Activated CD8-positive, alpha-beta memory T cell treated with anti-CD3 and anti-CD28 coated beads, Interleukin-2, amount 50 U/mL, for 1 hour (primary cell): ENCODE measurements around the gene PTPN18.
"Not testable (repeated sequence)": the region's sequence is repeated elsewhere in the genome, so short reads cannot be mapped to it uniquely, and the experiment has no call there.

Experiments used
- DNase-seq: peaks from one replicate; pipeline ENCODE4 v3.0.0-alpha.2; 2020; ENCODE audit errors: extremely low read depth

Gene PTPN18

GRCh38 chr2:130381145-130381544, 25.3 kb downstream of the PTPN18 start:
- DNase-seq, result no peak

DNA sequence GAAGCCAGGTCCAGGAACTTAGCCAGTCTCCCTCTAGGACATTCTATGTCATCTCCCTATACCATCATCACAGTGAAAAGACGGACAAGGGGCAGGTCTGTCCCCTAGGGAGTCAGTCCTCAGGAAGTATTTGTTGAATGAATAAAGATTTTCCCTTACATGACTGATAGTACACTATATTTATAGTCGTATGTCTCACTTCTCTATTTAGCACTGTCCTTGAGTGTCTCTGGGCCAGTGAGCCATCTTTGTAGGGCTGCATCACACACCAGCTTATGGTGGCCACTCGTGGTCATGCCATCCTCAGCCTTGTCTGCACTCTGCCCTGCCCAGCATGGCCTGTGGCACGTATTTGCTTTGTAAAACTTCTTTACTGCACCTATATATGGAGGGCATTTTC, 25.8 kb downstream of the PTPN18 start:
- DNase-seq, result no peak

GRCh38 chr2:130382313-130382917, 26.6 kb downstream of the PTPN18 start:
- DNase-seq, result no peak

- DNase-seq, result no peak
These were observed 29.9 kb downstream of the PTPN18 start for GRCh38 chr2:130385709-130386108.

GRCh38 chr2:130387071-130387400, 31.2 kb downstream of the PTPN18 start:
- DNase-seq, result no peak

GRCh38 chr2:130387804-130388203, 31.9 kb downstream of the PTPN18 start:
- no peak for DNase-seq

DNA sequence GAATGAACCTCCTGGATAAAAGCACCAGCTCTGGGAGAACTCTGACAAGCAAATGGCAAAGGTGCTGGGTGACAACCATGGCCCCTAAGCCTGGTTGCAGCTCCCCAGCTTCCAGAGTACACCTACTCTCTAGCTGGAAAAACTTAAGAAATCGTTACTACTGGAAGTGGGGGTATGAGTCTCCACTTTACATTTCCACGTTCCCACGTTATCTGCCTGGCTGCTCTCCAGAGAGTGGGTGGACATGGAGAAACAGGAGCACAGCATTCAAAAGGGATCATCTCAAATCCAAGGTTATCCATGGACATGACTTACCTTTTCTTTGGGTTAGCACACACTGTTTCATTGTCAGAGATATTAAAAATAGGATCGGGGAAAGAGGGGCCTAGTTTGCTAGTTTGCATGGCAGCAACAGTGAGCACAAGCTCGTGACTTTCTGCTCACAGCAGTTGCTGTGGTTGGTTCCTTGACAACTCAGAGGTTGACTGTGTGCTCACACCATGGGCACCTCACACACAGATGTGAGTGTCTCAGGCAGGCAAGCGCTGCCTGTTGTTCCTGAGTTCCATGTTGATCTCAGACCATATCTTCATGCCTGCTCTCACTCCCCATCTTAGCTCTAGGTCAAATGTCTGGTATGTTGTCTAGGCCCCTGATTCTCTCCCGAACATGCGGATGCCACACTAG, 32.5 kb downstream of the PTPN18 start:
- DNase-seq, result no peak

GRCh38 chr2:130389358-130389757, 33.5 kb downstream of the PTPN18 start:
- DNase-seq, result no peak

DNA sequence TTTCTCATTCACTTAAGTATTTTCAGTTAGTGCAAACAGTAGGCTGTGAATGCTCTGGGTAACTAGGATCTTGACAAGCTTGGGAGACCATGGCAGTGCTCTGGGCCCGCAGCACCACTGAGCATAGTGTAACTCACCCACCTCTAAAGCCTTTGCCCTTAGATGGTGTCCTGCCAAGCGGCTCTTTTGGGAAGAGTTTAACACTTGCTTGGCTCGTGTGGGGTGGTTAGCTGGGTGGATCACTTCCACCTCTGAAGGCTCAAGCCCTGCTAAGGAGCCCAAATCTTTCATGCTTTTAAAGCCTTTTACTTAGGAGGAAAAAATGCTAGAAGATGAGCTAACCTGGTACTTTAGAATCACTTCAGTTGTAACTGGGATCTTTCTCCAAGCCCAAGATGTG, 33.9 kb downstream of the PTPN18 start:
- no peak for DNase-seq

DNA sequence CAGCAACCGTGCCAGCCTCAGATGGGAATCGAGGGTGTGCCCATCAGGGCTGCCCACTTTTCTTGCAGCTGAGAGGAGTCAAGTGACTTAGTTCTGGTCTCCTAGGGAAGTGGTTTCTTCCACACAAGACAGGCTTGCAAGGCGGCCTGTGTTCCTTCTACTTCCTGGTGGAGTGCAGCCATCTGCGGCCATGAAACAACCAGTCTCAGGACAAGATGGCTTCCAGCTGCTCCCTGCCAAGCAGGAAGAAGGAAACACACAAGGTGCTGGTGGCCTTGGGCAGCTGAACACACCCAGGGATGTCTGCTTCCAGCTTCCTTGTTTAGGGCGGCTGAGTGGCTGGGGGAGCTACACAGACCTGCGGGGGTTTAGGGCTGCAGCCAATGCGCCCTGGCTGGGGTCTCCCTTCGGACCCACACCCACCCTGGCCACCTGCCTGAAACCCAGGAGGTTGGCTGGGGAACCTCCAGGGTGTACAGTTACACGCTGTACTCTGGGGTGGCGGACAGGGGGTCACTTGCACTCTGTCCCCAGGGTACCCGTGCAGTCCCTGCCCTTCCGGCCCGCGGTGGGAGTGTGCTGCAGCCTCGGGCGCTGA, 34.7 kb downstream of the PTPN18 start:
- DNase-seq, result no peak

DNA sequence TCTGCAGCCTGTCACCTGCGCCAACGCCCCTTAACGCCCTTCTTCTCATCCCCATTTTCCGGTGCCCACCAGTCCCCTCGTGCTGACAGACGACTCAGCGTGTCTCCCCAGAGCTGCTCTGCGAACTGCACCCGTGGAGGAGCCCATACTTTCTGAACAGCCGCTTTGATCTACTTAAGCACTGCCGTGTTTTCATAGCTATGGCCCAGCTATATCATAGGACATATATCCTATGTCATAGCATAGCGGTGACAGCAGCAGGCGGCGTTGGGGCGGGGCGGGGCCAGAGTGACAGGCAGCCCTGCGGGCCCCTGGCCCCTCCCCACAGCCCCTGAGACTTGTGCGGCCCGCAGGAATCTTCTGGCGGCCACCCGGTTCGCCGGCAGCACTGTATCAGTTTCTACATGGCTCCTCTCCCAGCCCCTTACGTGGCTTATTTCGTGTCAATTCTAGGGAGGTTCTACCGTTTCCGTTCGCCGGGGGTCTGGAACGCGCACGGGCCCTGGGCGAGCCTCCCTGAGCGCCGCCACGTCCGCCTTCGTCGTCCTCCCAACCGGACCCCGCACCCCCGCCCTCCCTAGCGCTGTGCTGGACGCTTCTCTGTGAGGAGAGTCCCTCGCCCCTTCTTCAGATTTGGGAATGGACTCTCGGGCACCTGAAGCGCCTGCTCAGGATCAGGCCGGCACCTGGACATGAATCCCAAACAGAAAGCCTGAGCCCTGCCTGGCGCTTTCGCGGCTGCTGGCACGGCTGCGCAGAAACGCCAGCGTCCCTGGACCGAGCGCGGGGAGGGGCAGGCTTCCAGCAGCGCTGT, 35.4 kb downstream of the PTPN18 start:
- DNase-seq, result no peak

GRCh38 chr2:130391872-130392670, 36.2 kb downstream of the PTPN18 start:
- no peak for DNase-seq

- no peak for DNase-seq
These were observed 37.6 kb downstream of the PTPN18 start for GRCh38 chr2:130393318-130393910.

DNA sequence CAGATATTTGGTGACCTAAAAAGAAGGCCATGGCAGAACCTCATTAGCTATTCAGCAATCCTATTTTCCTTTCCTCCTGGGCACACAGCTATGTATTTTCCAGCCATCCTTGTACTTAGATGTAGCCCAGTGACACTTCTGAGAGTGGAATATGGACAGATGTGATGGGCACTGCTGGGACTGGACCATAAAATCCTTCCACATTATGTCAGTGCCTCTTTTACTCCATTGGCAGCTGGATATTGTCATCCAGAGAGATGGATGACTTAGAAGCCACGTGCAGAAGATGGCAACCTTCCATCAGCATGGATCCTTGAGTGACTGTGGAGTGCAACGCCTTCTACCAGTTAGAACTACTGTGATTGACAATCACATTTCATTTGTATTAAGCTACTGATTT, 50.4 kb downstream of the PTPN18 start:
- not testable (repeated sequence) for DNase-seq

GRCh38 chr2:130416693-130417092, 60.8 kb downstream of the PTPN18 start:
- not testable (repeated sequence) for DNase-seq

- DNase-seq, result not testable (repeated sequence)
These were observed 63.0 kb downstream of the PTPN18 start for GRCh38 chr2:130418845-130419244.
